Spleen (tissue), 11 donors: ENCODE measurements around the gene CFD. TPM values are rescaled to one million over a fixed set of nuclear protein-coding genes. Genes with fewer than 3 reads are reported as not detected.

Experiments used
- DNase-seq: peaks from one replicate; pipeline ENCODE4 v3.0.0-alpha.2; 2020
- H3K27ac ChIP-seq, 8 donors: fragments of 200-600 bp; sonication (generic) in 7 of 8; 1 replicate in 4 of 8; 2 replicates in 4 of 8; pipeline versions ENCODE4 v1.5.0 to v1.8.0; 2016 to 2021; ENCODE audit warnings: inconsistent platforms in 4 of 8, mild to moderate bottlenecking in 4 of 8, moderate library complexity in 1 of 8
- H3K27me3 ChIP-seq, 7 donors: fragments of 200-600 bp; sonication (generic) in 6 of 7; replicated peaks in 1 of 7; 1 replicate in 4 of 7; 2 replicates in 3 of 7; pipeline versions ENCODE4 v1.5.0 to v1.8.0; 2016 to 2021; ENCODE audit warnings: inconsistent platforms in 3 of 7, mild to moderate bottlenecking in 1 of 7
- H3K36me3 ChIP-seq, 6 donors: fragments of 200-600 bp; sonication (generic) in 5 of 6; 1 replicate in 4 of 6; 2 replicates in 2 of 6; pipeline versions ENCODE4 v1.5.0 to v1.8.0; 2016 to 2021; ENCODE audit warnings: inconsistent platforms in 2 of 6
- H3K4me1 ChIP-seq, 6 donors: fragments of 200-600 bp; sonication (generic) in 5 of 6; 1 replicate in 3 of 6; 2 replicates in 3 of 6; pipeline versions ENCODE4 v1.5.0 to v1.8.0; 2016 to 2021; ENCODE audit warnings: inconsistent platforms in 3 of 6
- H3K4me3 ChIP-seq, 8 donors: fragments of 200-600 bp; sonication (generic) in 7 of 8; 1 replicate in 4 of 8; 2 replicates in 4 of 8; pipeline versions ENCODE4 v1.5.0 to v1.8.0; 2016 to 2021; ENCODE audit warnings: inconsistent platforms in 4 of 8, mild to moderate bottlenecking in 4 of 8, moderate library complexity in 2 of 8
- H3K9me3 ChIP-seq, 8 donors: fragments of 200-600 bp; sonication (generic) in 7 of 8; 1 replicate in 4 of 8; 2 replicates in 4 of 8; pipeline versions ENCODE4 v1.5.0 to v1.8.0; 2016 to 2021; ENCODE audit warnings: inconsistent platforms in 4 of 8
- CTCF ChIP-seq, 11 experiments: fragments of 200-600 bp in 7 of 11; fragments of 450-650 bp in 4 of 11; sonication (generic) in 4 of 11; IDR thresholded peaks in 8 of 11; conservative IDR thresholded peaks in 3 of 11; 1 replicate in 7 of 11; 2 replicates in 4 of 11; pipeline versions ENCODE4 v1.4.0 to v1.8.0; 2016 to 2021; ENCODE audit warnings: antibody characterized with exemption in 11 of 11, inconsistent platforms in 4 of 11, mild to moderate bottlenecking in 1 of 11
- POLR2A ChIP-seq, 3 donors: fragments of 450-650 bp; IDR thresholded peaks; one replicate each; pipeline ENCODE4 v1.5.1; 2017; ENCODE audit warnings: antibody characterized with exemption in 3 of 3, mild to moderate bottlenecking in 1 of 3
- POLR2AphosphoS5 ChIP-seq, 3 donors: sonication (generic); formaldehyde crosslinking; IDR thresholded peaks; one replicate each; pipeline ENCODE4 v1.5.1; 2017; ENCODE audit warnings: antibody characterized with exemption in 3 of 3
- WGBS, 5 donors: extraction: QIAGEN DNeasy Blood & Tissue Kit in 3 of 5; methylation state at CpG; one replicate each; pipeline versions ENCODE4 v1.1.5 to v1.1.7; 2013 to 2018; 5-methylcytosine and 5-hydroxymethylcytosine counted together
- intact Hi-C: fragments of 100-400 bp; cut with DNase I; formaldehyde crosslinking; loops from one replicate; pipeline ENCODE4 v1.15.0; 2023; ENCODE audit warnings: low total_unique reads
- polyA plus RNA-seq, 3 donors: library from polyadenylated mRNA; stranded (reverse); fragments of 200-250 nt; gene quantifications; one replicate each; pipeline ENCODE4 v1.2.1, GENCODE V29; 2013
- total RNA-seq, 7 donors: library from RNA; depleted of rRNA in 3 of 7; stranded (reverse); fragments of >200 nt in 3 of 7; fragmentation: NEBNext Ultra II Directional in 4 of 7; extraction: Animal tissue kit (Norgen Biotek cat#: 25700) in 4 of 7; gene quantifications; one replicate each; pipeline versions ENCODE4 v1.1.0 to v1.2.1, GENCODE V29; 2016 to 2021
- donor health status: healthy with polysubstance abuse.
- donor health status: DM: no; HTN: no; CAD: no; lungs with moderate emphysema.
- donor health status: DM: no; HTN: no; CAD: no.
- donor health status: Bipolar disorder and iron deficiency.
- donor health status: healthy.
- donor health status: DM: no; HTN: no; CAD: no.
- donor health status: DM: yes; HTN: yes; CAD: no.

Gene CFD
- total and polyA plus RNA-seq, 10 donors, result 6.6 to 59.5 (median 24.2) TPM

DNA sequence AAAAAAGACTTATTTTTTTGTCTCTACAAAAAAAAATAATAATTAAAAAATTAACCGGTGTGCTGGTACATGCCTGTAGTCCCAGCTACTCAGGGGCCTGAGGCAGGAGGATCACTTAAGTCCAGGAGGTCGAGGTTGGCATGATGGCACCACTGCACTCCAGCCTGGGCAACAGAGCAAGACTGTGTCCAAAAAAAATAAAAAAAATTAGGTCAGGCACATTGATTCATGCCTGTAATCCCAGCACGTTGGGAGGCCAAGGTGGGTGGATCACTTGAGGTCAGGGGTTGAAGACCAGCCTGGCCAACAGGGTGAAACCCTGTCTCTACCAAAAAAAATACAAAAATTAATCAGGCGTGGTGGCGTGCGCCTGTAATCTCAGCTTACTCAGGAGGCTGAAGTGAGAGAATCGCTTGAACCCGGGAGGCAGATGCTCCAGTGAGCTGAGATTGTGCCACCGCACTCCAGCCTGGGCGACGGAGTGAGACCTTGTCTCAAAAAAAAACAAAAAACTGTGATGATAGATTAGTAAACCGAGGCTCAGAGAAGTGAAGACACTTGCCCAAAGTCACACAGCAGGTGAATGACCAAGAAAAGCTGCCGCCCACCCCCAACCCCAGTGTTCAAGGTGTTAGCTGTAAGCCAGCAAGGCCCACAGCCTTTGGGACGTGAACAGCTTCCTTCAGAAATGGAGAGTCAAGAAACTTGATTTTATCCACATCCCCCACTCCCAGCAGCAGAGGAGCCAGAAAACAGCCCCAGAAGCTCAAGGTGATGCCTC, 43.2 kb downstream of the CFD start:
- Histone ChIP-seq H3K36me3 (peaks cover 0 to 68% (median 29%) of the 10 kb centered on the region in 6 donors), H3K27me3 (no peaks in the 10 kb centered on the region), H3K4me3 (no peak overlapping the region), H3K9me3 (no peaks in the 10 kb centered on the region), H3K4me1 (peaks cover 8 to 90% (median 39%) of the 10 kb centered on the region in 6 donors), H3K27ac (peak overlapping the region in 1 of 8 donors; percentile 28)
- no peak for TF ChIP-seq POLR2A (IDR thresholded peaks at IDR 0.05)
- no peak for TF ChIP-seq CTCF (IDR thresholded peaks at IDR 0.05 in 8 of 11, conservative IDR thresholded peaks at IDR 0.05 in 3 of 11)
- no peak for TF ChIP-seq POLR2AphosphoS5 (IDR thresholded peaks at IDR 0.05)
- WGBS, 5 donors, result 83 to 93% (median 91%) methylated on average over 14 of the region's 14 CpGs
- no peak for DNase-seq
- intact Hi-C loops, result no loop called here

DNA sequence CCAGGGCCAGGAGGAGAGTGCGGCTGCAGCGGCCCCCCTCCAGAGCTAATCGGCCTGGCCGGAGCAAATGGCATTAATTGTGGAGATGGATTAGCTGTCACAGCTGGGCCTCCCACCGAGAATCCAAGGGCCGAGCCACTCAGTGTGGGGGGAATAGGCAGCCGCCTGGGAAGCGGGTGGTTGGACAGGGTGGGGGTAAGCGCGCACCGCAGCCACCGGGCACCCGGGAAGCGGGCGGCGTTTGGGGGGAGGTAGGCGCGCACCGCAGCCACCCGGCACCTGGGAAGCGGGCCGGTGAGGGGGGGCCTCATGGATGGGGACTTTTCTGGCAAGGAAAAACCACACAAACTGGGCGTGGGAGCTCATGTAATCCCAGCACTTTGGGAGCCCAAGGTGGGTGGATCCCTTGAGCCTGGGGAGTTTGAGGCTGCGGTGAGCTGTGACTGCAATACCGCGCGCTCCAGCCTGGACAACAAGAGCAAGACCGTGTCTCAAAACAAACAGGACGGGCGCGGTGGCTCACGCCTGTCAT, 43.9 kb downstream of the CFD start:
- TF ChIP-seq POLR2AphosphoS5 (IDR thresholded peaks at IDR 0.05) (peak in 2 of 3 donors; percentile 20 to 29), POLR2A (IDR thresholded peaks at IDR 0.05) (no peak)
- Histone ChIP-seq H3K36me3 (peaks cover 0 to 62% (median 28%) of the 10 kb centered on the region in 6 donors), H3K27ac (peak overlapping the region in 1 of 8 donors; percentile 28), H3K9me3 (no peaks in the 10 kb centered on the region), H3K4me1 (peaks cover 15 to 97% (median 46%) of the 10 kb centered on the region in 6 donors), H3K4me3 (no peak overlapping the region), H3K27me3 (no peaks in the 10 kb centered on the region)
- intact Hi-C loops, result no loop called here
- 80 to 91% (median 86%) methylated on average over 32 of the region's 32 CpGs for WGBS, 5 donors
- no peak for DNase-seq

GRCh38 chr19:904545-904944, 45.1 kb downstream of the CFD start:
- Histone ChIP-seq H3K36me3 (peaks cover 0 to 50% (median 17%) of the 10 kb centered on the region in 6 donors), H3K9me3 (no peaks in the 10 kb centered on the region), H3K4me3 (no peak overlapping the region), H3K27ac (no peak overlapping the region), H3K4me1 (peaks cover 19 to 97% (median 58%) of the 10 kb centered on the region in 6 donors), H3K27me3 (no peaks in the 10 kb centered on the region)
- WGBS, 5 donors, result 93 to 97% (median 94%) methylated on average over 8 of the region's 8 CpGs
- intact Hi-C loops, result no loop called here
- DNase-seq, result no peak
- TF ChIP-seq POLR2AphosphoS5 (IDR thresholded peaks at IDR 0.05) (no peak), CTCF (IDR thresholded peaks at IDR 0.05 in 8 of 11, conservative IDR thresholded peaks at IDR 0.05 in 3 of 11) (no peak), POLR2A (IDR thresholded peaks at IDR 0.05) (no peak)

- Histone ChIP-seq H3K4me3 (peak overlapping the region in 1 of 8 donors; percentile 33), H3K27me3 (no peaks in the 10 kb centered on the region), H3K9me3 (no peaks in the 10 kb centered on the region), H3K36me3 (peaks cover 0 to 49% (median 8%) of the 10 kb centered on the region in 6 donors), H3K27ac (peak overlapping the region in 7 of 8 donors; percentile 41 to 99 (median 98)), H3K4me1 (peaks cover 25 to 99% (median 67%) of the 10 kb centered on the region in 6 donors)
- 69 to 85% (median 83%) methylated on average over 7 of the region's 7 CpGs for WGBS, 5 donors
- no peak for DNase-seq
- TF ChIP-seq CTCF (IDR thresholded peaks at IDR 0.05 in 8 of 11, conservative IDR thresholded peaks at IDR 0.05 in 3 of 11) (no peak), POLR2AphosphoS5 (IDR thresholded peaks at IDR 0.05) (no peak), POLR2A (IDR thresholded peaks at IDR 0.05) (no peak)
- intact Hi-C loops, result no loop called here
Measured at GRCh38 chr19:906480-906879, 47.0 kb downstream of the CFD start.
